CD4-positive, alpha-beta T cell (primary cell): ENCODE data around the gene SLC37A1. TPM values are rescaled to one million over a fixed set of nuclear protein-coding genes. Genes with fewer than 3 reads are reported as not detected.
"Not testable (repeated sequence)": the region's sequence is repeated elsewhere in the genome, so short reads cannot be mapped to it uniquely, and the experiment has no call there.

Experiments used
- ATAC-seq: fragments of 200-7000 bp; cut with Tn5 transposase; one replicate; pipeline ENCODE4 v1.10.0; 2022; ENCODE audit warnings: mild to moderate bottlenecking; ENCODE audit not compliant: poor library complexity
- CTCF ChIA-PET: fragments of 350-600 bp; sonication (Branson Sonifier 250); formaldehyde crosslinking; loops from one replicate; lab custom pipeline; 2021; ENCODE audit warnings: antibody characterized with exemption, inconsistent platforms; lab: Charles Lee
- POLR2A ChIA-PET: fragments of 350-600 bp; sonication (Branson Sonifier 250); formaldehyde crosslinking; loops from one replicate; lab custom pipeline; 2021; ENCODE audit warnings: antibody characterized with exemption, inconsistent platforms; lab: Charles Lee
- DNase-seq, 14 experiments: peaks; one replicate each; pipeline ENCODE4 v3.0.0-alpha.2; 2013 to 2020; ENCODE audit warnings: mixed read lengths in 2 of 14
- H3K27ac ChIP-seq, 2 donors: one replicate each; pipeline versions ENCODE4 v1.5.1 to v1.7.0; 2013; ENCODE audit warnings: low read length in 2 of 2, low read depth in 1 of 2, mild to moderate bottlenecking in 1 of 2
- H3K27me3 ChIP-seq, 2 experiments: 1 replicate in 1 of 2; 2 replicates in 1 of 2; pipeline versions ENCODE4 v1.6.1 to v1.7.0; 2013; ENCODE audit warnings: low read length in 2 of 2, control low read depth in 1 of 2, mild to moderate bottlenecking in 1 of 2, moderate library complexity in 1 of 2; ENCODE audit not compliant: insufficient read depth in 2 of 2, control insufficient read depth in 1 of 2
- H3K36me3 ChIP-seq: one replicate; pipeline ENCODE4 v1.6.1; 2013; ENCODE audit warnings: low read length, control low read depth; ENCODE audit not compliant: insufficient read depth
- H3K4me1 ChIP-seq: one replicate; pipeline ENCODE4 v1.6.1; 2013; ENCODE audit warnings: low read length, control low read depth; ENCODE audit not compliant: insufficient read depth
- H3K4me3 ChIP-seq: one replicate; pipeline ENCODE4 v1.5.1; 2013; ENCODE audit warnings: mild to moderate bottlenecking, low read length, moderate library complexity
- H3K9me3 ChIP-seq, 2 experiments: 1 replicate in 1 of 2; 2 replicates in 1 of 2; pipeline versions ENCODE4 v1.6.1 to v1.7.0; 2013; ENCODE audit warnings: low read length in 2 of 2, mild to moderate bottlenecking in 2 of 2, control low read depth in 1 of 2, moderate library complexity in 1 of 2; ENCODE audit not compliant: control insufficient read depth in 1 of 2, insufficient read depth in 1 of 2
- H3K27ac Mint-ChIP-seq: one replicate; pipeline ENCODE4 v1.8.0; 2020; ENCODE audit warnings: mixed read lengths
- H3K27me3 Mint-ChIP-seq: one replicate; pipeline ENCODE4 v1.8.0; 2021; ENCODE audit warnings: mixed read lengths
- H3K36me3 Mint-ChIP-seq: one replicate; pipeline ENCODE4 v1.8.0; 2021; ENCODE audit warnings: low read depth, mixed read lengths
- H3K4me1 Mint-ChIP-seq: one replicate; pipeline ENCODE4 v1.8.0; 2021; ENCODE audit warnings: low read depth, mixed read lengths
- H3K4me3 Mint-ChIP-seq: one replicate; pipeline ENCODE4 v1.8.0; 2020; ENCODE audit warnings: mild to moderate bottlenecking, mixed read lengths
- H3K9me3 Mint-ChIP-seq: one replicate; pipeline ENCODE4 v1.8.0; 2020; ENCODE audit warnings: mixed read lengths
- CTCF ChIP-seq: fragments of 200-600 bp; IDR thresholded peaks from one replicate; pipeline ENCODE4 v1.8.0; 2022; ENCODE audit warnings: antibody characterized with exemption, mild to moderate bottlenecking
- intact Hi-C, 2 experiments: fragments of 100-400 bp; cut with DNase I in 1 of 2; cut with micrococcal nuclease in 1 of 2; formaldehyde crosslinking; loops; one replicate each; pipeline versions ENCODE4 v1.15.1 to v1.9.0; 2023 to 2025; cut with DNase I, micrococcal nuclease
- total RNA-seq, 174 experiments: library from RNA in 2 of 174; stranded (reverse) in 2 of 174; gene quantifications; one replicate each; pipeline ENCODE4 v1.2.3 and lab custom pipeline; 2021 to 2026

The SLC37A1 gene
- total RNA-seq, 2 experiments from 2014 or later: 16.4 to 16.7 TPM

- intact Hi-C loops: no loop called here
- CTCF ChIA-PET: interaction anchor here (1.0 kb wide), 1 partner anchor 28 kb away, joined by 3 read pairs; no protein-coding TSS in a partner anchor
- Mint-ChIP-seq H3K4me3 (no peak overlapping the region), H3K9me3 (no peaks in the 10 kb centered on the region), H3K4me1 (no peaks in the 10 kb centered on the region), H3K27me3 (no peaks in the 10 kb centered on the region), H3K36me3 (no peaks in the 10 kb centered on the region), H3K27ac (no peak overlapping the region)
- no peak for TF ChIP-seq CTCF
- Histone ChIP-seq H3K9me3 (no peaks in the 10 kb centered on the region), H3K27ac (no peak overlapping the region), H3K4me1 (peaks cover 10% of the 10 kb centered on the region), H3K4me3 (no peak overlapping the region), H3K36me3 (no peaks in the 10 kb centered on the region), H3K27me3 (no peaks in the 10 kb centered on the region)
- ATAC-seq (no peak), DNase-seq (no peak)
- POLR2A ChIA-PET: interaction anchor here (0.8 kb wide), 1 partner anchor 112 kb away, joined by 3 read pairs; no protein-coding TSS in a partner anchor
These were observed 112.5 kb downstream of the SLC37A1 start for GRCh38 chr21:42626171-42626570.

- Mint-ChIP-seq H3K27ac (no peak overlapping the region), H3K36me3 (no peaks in the 10 kb centered on the region), H3K4me3 (no peak overlapping the region), H3K4me1 (no peaks in the 10 kb centered on the region), H3K27me3 (no peaks in the 10 kb centered on the region), H3K9me3 (no peaks in the 10 kb centered on the region)
- no peak for ATAC-seq
- CTCF ChIA-PET: no interaction called here
- Histone ChIP-seq H3K4me3 (no peak overlapping the region), H3K36me3 (no peaks in the 10 kb centered on the region), H3K27ac (no peak overlapping the region), H3K9me3 (no peaks in the 10 kb centered on the region), H3K27me3 (no peaks in the 10 kb centered on the region), H3K4me1 (peaks cover 16% of the 10 kb centered on the region)
- DNase-seq: no peak
- no peak for TF ChIP-seq CTCF
- intact Hi-C loops: no loop called here
- POLR2A ChIA-PET: no interaction called here
These were observed 114.1 kb downstream of the SLC37A1 start for GRCh38 chr21:42627527-42628289.

- H3K4me3 Mint-ChIP-seq, H3K4me3 ChIP-seq, H3K9me3 Mint-ChIP-seq, H3K36me3 Mint-ChIP-seq, CTCF ChIA-PET, ATAC-seq, H3K36me3 ChIP-seq, H3K27ac ChIP-seq, H3K27me3 ChIP-seq, H3K27me3 Mint-ChIP-seq, DNase-seq, H3K9me3 ChIP-seq, H3K4me1 Mint-ChIP-seq, POLR2A ChIA-PET, H3K27ac Mint-ChIP-seq, intact Hi-C loops: not testable (repeated sequence)
- peaks cover 16% of the 10 kb centered on the region for H3K4me1 ChIP-seq
These were observed 114.9 kb downstream of the SLC37A1 start for GRCh38 chr21:42628466-42629061.
